HepG2 (cell line): ENCODE data around the gene SULT1E1. TPM values are rescaled to one million over a fixed set of nuclear protein-coding genes. Genes with fewer than 3 reads are reported as not detected.

Source experiments
- ATRX ChIP-seq: sonication (generic); formaldehyde crosslinking; IDR thresholded peaks from 2 replicates; pipeline ENCODE4 v1.4.0; 2020; ENCODE audit warnings: missing genetic modification reagents, borderline replicate concordance
- BORCS8-MEF2B ChIP-seq: sonication (generic); formaldehyde crosslinking; IDR thresholded peaks from 2 replicates; pipeline ENCODE4 v1.8.0; 2022; ENCODE audit warnings: mild to moderate bottlenecking, missing genetic modification reagents
- HHEX ChIP-seq: IDR thresholded peaks from 2 replicates; pipeline ENCODE4 v1.6.1; 2016; ENCODE audit warnings: control low read depth
- MED13 ChIP-seq: sonication (generic); formaldehyde crosslinking; IDR thresholded peaks from 2 replicates; pipeline ENCODE4 v1.5.0; 2020; ENCODE audit warnings: missing genetic modification reagents
- NFE2L2 ChIP-seq: fragments of 150-350 bp; IDR thresholded peaks from 2 replicates; pipeline ENCODE4 v1.6.1; 2014; ENCODE audit warnings: low read length
- PHF8 ChIP-seq: sonication (generic); formaldehyde crosslinking; IDR thresholded peaks from 2 replicates; pipeline ENCODE4 v1.5.0; 2020; ENCODE audit warnings: missing genetic modification reagents
- SOX6 ChIP-seq, 2 experiments: fragments of 450-650 bp in 1 of 2; sonication (generic) in 1 of 2; formaldehyde crosslinking in 1 of 2; IDR thresholded peaks; 2 replicates each; pipeline versions ENCODE4 v1.4.0 to v1.6.1; 2017 to 2020; ENCODE audit warnings: antibody characterized with exemption in 1 of 2, mild to moderate bottlenecking in 1 of 2, missing genetic modification reagents in 1 of 2
- ZBTB2 ChIP-seq: sonication (generic); formaldehyde crosslinking; IDR thresholded peaks from 2 replicates; pipeline ENCODE4 v1.8.0; 2022; ENCODE audit warnings: low read depth, missing genetic modification reagents
- ZBTB49 ChIP-seq: sonication (generic); formaldehyde crosslinking; IDR thresholded peaks from 2 replicates; pipeline ENCODE4 v1.4.0; 2020; ENCODE audit warnings: missing genetic modification reagents, borderline replicate concordance
- ZNF205 ChIP-seq: IDR thresholded peaks from 2 replicates; pipeline ENCODE4 v1.6.1; 2018; ENCODE audit warnings: missing biosample characterization, missing genetic modification reagents
- ZNF225 ChIP-seq: sonication (generic); formaldehyde crosslinking; IDR thresholded peaks from 2 replicates; pipeline ENCODE4 v1.4.0; 2020; ENCODE audit warnings: mild to moderate bottlenecking, missing genetic modification reagents
- ZNF232 ChIP-seq: sonication (generic); formaldehyde crosslinking; IDR thresholded peaks from 2 replicates; pipeline ENCODE4 v1.4.0; 2020; ENCODE audit warnings: missing genetic modification reagents, borderline replicate concordance
- ZNF350 ChIP-seq: sonication (generic); formaldehyde crosslinking; IDR thresholded peaks from 2 replicates; pipeline ENCODE4 v1.4.0; 2020; ENCODE audit warnings: mild to moderate bottlenecking, low read depth, missing genetic modification reagents, borderline replicate concordance
- ZNF512 ChIP-seq: sonication (generic); formaldehyde crosslinking; IDR thresholded peaks from 2 replicates; pipeline ENCODE4 v1.4.0; 2020; ENCODE audit warnings: mild to moderate bottlenecking, missing genetic modification reagents
- ZNF513 ChIP-seq: sonication (generic); formaldehyde crosslinking; conservative IDR thresholded peaks from 2 replicates; pipeline ENCODE4 v1.5.0; 2020; ENCODE audit warnings: missing genetic modification reagents
- ZNF770 ChIP-seq: sonication (generic); formaldehyde crosslinking; IDR thresholded peaks from 2 replicates; pipeline ENCODE4 v1.5.0; 2020; ENCODE audit warnings: mild to moderate bottlenecking, missing genetic modification reagents
- ZZZ3 ChIP-seq: sonication (generic); formaldehyde crosslinking; IDR thresholded peaks from 2 replicates; pipeline ENCODE4 v1.4.0; 2020; ENCODE audit warnings: missing genetic modification reagents, mild to moderate bottlenecking, borderline replicate concordance
- polyA plus RNA-seq, 8 experiments: library from polyadenylated mRNA; depleted of rRNA in 3 of 8; stranded (reverse) in 7 of 8; unstranded in 1 of 8; fragments of >200 nt; fragmentation: Illumina TruSeq in 4 of 8; extraction: Trizol in 4 of 8; gene quantifications; 2 replicates each; pipeline versions ENCODE4 v1.2.1 to v1.2.3, GENCODE V29; 2011 to 2016; ENCODE audit warnings: low read depth in 4 of 8, missing spikeins in 1 of 8, mixed read lengths in 1 of 8; ENCODE audit not compliant: insufficient read depth in 1 of 8
- total RNA-seq, 5 experiments: library from RNA; depleted of rRNA; stranded (reverse); fragments of >200 nt; fragmentation: Illumina TruSeq; extraction: Trizol; gene quantifications; 2 replicates each; pipeline ENCODE4 v1.2.3, GENCODE V29; 2016; ENCODE audit warnings: low read depth in 1 of 5
- TF ChIP-seq, protein P1 (sequence below): sonication (generic); formaldehyde crosslinking; IDR thresholded peaks from 2 replicates; pipeline ENCODE4 v1.5.1; 2020; ENCODE audit warnings: missing genetic modification reagents, mild to moderate bottlenecking, borderline replicate concordance

SULT1E1 gene
- total and polyA plus RNA-seq, 2 of the 13 experiments (the other 11 are each of a cell fraction or from before 2014, with no cell fraction given) = 1.7 to 3.9 TPM

DNA sequence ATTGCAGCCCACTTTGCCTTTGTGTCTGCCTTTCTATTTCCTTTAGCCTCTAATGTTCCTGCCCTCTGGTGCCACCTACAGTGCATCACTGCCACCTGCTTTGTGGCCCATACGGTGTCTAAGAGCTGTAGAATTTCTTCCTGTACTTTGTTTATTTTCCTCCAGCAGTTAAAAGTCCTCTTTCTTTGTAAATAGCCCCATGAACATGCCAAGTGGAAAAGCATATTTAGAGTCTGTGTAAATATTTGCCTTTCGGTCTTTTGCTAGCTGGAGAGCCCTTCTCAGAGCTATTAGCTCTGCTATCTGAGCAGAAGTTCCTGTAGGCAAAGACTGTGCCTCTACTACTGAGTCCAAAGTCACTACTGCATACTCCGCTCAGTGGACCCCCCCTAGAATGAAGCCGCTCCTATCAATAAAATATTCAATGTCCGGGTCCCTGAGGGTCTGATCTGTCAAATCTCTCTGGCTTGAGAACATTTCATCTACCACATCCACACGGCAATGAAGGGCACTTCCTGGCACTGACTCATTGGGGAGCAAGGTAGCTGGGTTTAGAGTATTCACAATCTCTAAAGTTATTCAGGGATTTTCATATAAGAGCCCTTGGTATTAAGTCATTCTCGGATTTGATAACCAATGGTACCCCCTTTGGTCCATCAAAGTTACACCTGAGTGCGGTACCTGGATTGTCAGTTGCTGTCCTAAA, 36.3 kb downstream of the SULT1E1 start (continued):
- TF ChIP-seq, protein P1, sequence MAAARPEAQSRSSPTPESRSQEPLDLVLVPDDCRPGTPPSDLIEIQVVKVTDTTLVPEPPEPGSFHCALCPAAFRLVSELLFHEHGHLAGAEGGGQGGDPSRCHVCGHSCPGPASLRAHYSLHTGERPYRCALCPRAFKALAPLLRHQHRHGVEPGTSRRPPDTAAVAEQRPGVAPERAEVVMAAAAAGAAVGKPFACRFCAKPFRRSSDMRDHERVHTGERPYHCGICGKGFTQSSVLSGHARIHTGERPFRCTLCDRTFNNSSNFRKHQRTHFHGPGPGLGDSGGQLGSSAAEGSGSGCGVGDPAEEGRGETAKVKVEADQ (CRISPR knock-in tag) = no peak; the same call in 1 of the 2 replicates
- TF ChIP-seq ZNF350 (CRISPR knock-in tag) (no peak; the same call in 1 of the 2 replicates), ZNF770 (CRISPR knock-in tag) (0 out of 2 replicates have a peak, but pooled peaks have one; percentile 25), ZZZ3 (CRISPR knock-in tag) (no peak), ZNF225 (no peak), ZNF513 (CRISPR knock-in tag) (no peak), SOX6 (IDR thresholded peaks at IDR 0.05) (no peak), SOX6 (CRISPR knock-in tag; IDR thresholded peaks at IDR 0.05) (peak; percentile 93), NFE2L2 (no peak), MED13 (CRISPR knock-in tag) (peak; percentile 89; the same call in 1 of the 2 replicates), ZNF232 (CRISPR knock-in tag) (no peak), BORCS8-MEF2B (CRISPR knock-in tag) (peak; percentile 80; the same call in 1 of the 2 replicates), PHF8 (peak; percentile 53), ATRX (CRISPR knock-in tag) (no peak), ZNF205 (CRISPR knock-in tag) (0 out of 2 replicates have a peak, but pooled peaks have one; percentile 47), HHEX (CRISPR knock-in tag) (peak; percentile 79), ZNF512 (CRISPR knock-in tag) (no peak), ZBTB49 (CRISPR knock-in tag) (no peak), ZBTB2 (CRISPR knock-in tag) (no peak)
